Naive thymus-derived CD4-positive, alpha-beta T cell (primary cell): ENCODE results near the gene ZNF248. TPM values are rescaled to one million over a fixed set of nuclear protein-coding genes. Genes with fewer than 3 reads are reported as not detected.
"Not testable (repeated sequence)": the region's sequence is repeated elsewhere in the genome, so short reads cannot be mapped to it uniquely, and the experiment has no call there.

Experiments used
- ATAC-seq: fragments of 150-1000 bp; cut with Tn5 transposase; 2 replicates; pipeline ENCODE4 v1.10.0; 2021; ENCODE audit warnings: mild to moderate bottlenecking, moderate library complexity
- CTCF ChIA-PET: fragments of 350-600 bp; sonication (Branson Sonifier 250); formaldehyde crosslinking; loops from one replicate; lab custom pipeline; 2021; ENCODE audit warnings: antibody characterized with exemption; lab: Charles Lee
- POLR2A ChIA-PET: fragments of 350-600 bp; sonication (Branson Sonifier 250); formaldehyde crosslinking; loops from one replicate; lab custom pipeline; 2021; ENCODE audit warnings: antibody characterized with exemption, inconsistent platforms; lab: Charles Lee
- DNase-seq, 9 donors: peaks; one replicate each; pipeline versions ENCODE4 v3.0.0 to v3.0.0-alpha.2; 2020 to 2022; ENCODE audit warnings: mixed read lengths in 1 of 9
- H3K27ac ChIP-seq: one replicate; pipeline ENCODE4 v1.7.0; 2013; ENCODE audit warnings: mild to moderate bottlenecking, low read depth, low read length, moderate library complexity
- H3K27me3 ChIP-seq, 2 donors: one replicate each; pipeline ENCODE4 v1.7.0; 2013; ENCODE audit warnings: low read length in 2 of 2, mild to moderate bottlenecking in 2 of 2, moderate library complexity in 2 of 2; ENCODE audit not compliant: control insufficient read depth in 2 of 2, insufficient read depth in 2 of 2
- H3K36me3 ChIP-seq, 3 experiments: 1 replicate in 2 of 3; 2 replicates in 1 of 3; pipeline ENCODE4 v1.7.0; 2013; ENCODE audit warnings: low read length in 3 of 3, mild to moderate bottlenecking in 3 of 3, moderate library complexity in 1 of 3; ENCODE audit not compliant: insufficient read depth in 3 of 3, control insufficient read depth in 2 of 3
- H3K4me1 ChIP-seq, 2 donors: one replicate each; pipeline ENCODE4 v1.7.0; 2013; ENCODE audit warnings: low read length in 2 of 2, mild to moderate bottlenecking in 2 of 2, moderate library complexity in 1 of 2; ENCODE audit not compliant: control insufficient read depth in 2 of 2, insufficient read depth in 2 of 2
- H3K4me3 ChIP-seq: 2 replicates; pipeline ENCODE4 v1.7.0; 2013; ENCODE audit warnings: mild to moderate bottlenecking, low read length
- H3K9me3 ChIP-seq, 3 experiments: 1 replicate in 2 of 3; 2 replicates in 1 of 3; pipeline ENCODE4 v1.7.0; 2013; ENCODE audit warnings: low read length in 3 of 3; ENCODE audit not compliant: control insufficient read depth in 2 of 3
- H3K27ac Mint-ChIP-seq, 9 donors: one replicate each; pipeline ENCODE4 v1.8.0; 2020 to 2022; ENCODE audit warnings: mixed read lengths in 9 of 9, mild to moderate bottlenecking in 8 of 9, moderate library complexity in 5 of 9, inconsistent platforms in 2 of 9
- H3K27me3 Mint-ChIP-seq, 5 donors: one replicate each; pipeline ENCODE4 v1.8.0; 2021 to 2022; ENCODE audit warnings: mixed read lengths in 5 of 5, mild to moderate bottlenecking in 1 of 5
- H3K36me3 Mint-ChIP-seq, 5 donors: one replicate each; pipeline ENCODE4 v1.8.0; 2020 to 2022; ENCODE audit warnings: mixed read lengths in 5 of 5, mild to moderate bottlenecking in 3 of 5, inconsistent platforms in 1 of 5
- H3K4me1 Mint-ChIP-seq, 7 donors: one replicate each; pipeline ENCODE4 v1.8.0; 2020 to 2022; ENCODE audit warnings: mixed read lengths in 7 of 7, mild to moderate bottlenecking in 3 of 7, inconsistent platforms in 1 of 7
- H3K4me3 Mint-ChIP-seq, 10 donors: one replicate each; pipeline ENCODE4 v1.8.0; 2020 to 2022; ENCODE audit warnings: mild to moderate bottlenecking in 10 of 10, mixed read lengths in 10 of 10, moderate library complexity in 6 of 10, inconsistent platforms in 2 of 10
- H3K9me3 Mint-ChIP-seq, 11 donors: one replicate each; pipeline ENCODE4 v1.8.0; 2020 to 2022; ENCODE audit warnings: mixed read lengths in 11 of 11, mild to moderate bottlenecking in 4 of 11, inconsistent platforms in 1 of 11, moderate library complexity in 1 of 11
- intact Hi-C, 2 donors: fragments of 100-400 bp; cut with micrococcal nuclease; formaldehyde crosslinking; loops; one replicate each; pipeline ENCODE4 v1.15.1; 2023
- polyA plus RNA-seq, 2 donors: library from polyadenylated mRNA; unstranded; fragments of 300-500 nt; fragmentation: Illumina TruSeq; gene quantifications; one replicate each; pipeline ENCODE4 v1.2.3, GENCODE V29; 2021
- total RNA-seq, 6 experiments: library from RNA in 5 of 6; stranded (reverse) in 5 of 6; gene quantifications; 1 replicate in 5 of 6; 2 replicates in 1 of 6; pipeline ENCODE4 v1.2.3 and lab custom pipeline; 2021 to 2026

ZNF248 gene
- total and polyA plus RNA-seq, 7 experiments from 2014 or later: 4.3 to 26.9 (median 6.8) TPM

DNA sequence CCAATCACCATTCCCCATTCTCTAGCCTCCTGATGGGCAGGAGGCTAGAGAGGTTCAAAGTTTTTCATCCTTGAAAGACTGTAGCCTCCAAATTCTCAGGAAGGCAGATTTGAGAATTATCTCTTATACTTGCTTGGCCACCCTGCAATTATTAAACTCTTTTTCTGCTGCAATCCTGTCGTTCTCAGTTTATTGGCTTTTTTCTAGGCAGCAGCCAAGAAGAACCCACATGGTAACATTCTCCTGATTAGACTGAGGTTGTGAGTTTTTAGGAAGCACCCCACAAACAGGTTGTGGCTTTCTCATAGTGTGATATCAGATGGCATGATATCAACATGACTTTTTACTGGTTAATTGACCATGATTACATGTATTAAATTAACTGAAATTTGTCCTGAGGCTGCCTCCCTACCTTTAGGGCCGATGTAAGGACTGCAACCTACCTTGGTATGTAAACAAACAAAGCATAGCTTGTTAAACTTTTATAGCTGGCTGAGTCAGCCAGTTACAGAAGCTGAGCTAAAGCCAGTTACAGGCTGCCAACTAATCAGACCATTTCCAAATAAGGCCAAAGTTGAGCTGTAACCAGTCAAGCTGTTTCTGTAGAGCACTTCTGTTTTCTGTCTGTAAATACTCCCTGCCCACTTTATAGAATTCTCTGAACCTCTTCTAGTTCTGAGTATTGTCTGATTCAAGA is 3.2 kb upstream of the ZNF248 start:
- Histone ChIP-seq H3K4me1 (peaks cover 9 to 14% of the 10 kb centered on the region in 2 donors), H3K4me3 (no peak overlapping the region), H3K36me3 (no peaks in the 10 kb centered on the region), H3K27ac (no peak overlapping the region), H3K27me3 (no peaks in the 10 kb centered on the region), H3K9me3 (no peaks in the 10 kb centered on the region)
- Mint-ChIP-seq H3K27me3 (peaks cover 0 to 2% (median 0%) of the 10 kb centered on the region in 5 donors), H3K27ac (peak overlapping the region in 1 of 9 donors; percentile 22), H3K4me3 (no peak overlapping the region), H3K4me1 (peaks cover 11 to 26% (median 20%) of the 10 kb centered on the region in 7 donors), H3K36me3 (peaks cover 0 to 4% (median 0%) of the 10 kb centered on the region in 5 donors), H3K9me3 (peaks cover 0 to 15% (median 0%) of the 10 kb centered on the region in 11 donors)
- intact Hi-C loops: no loop called here
- ATAC-seq (no peak), DNase-seq (no peak)
- POLR2A ChIA-PET: interaction anchor here (1.1 kb wide), 1 partner anchor 115 kb away, joined by 3 read pairs; no protein-coding TSS in a partner anchor
- CTCF ChIA-PET: no interaction called here

GRCh38 chr10:37859270-37859669 is 1.9 kb upstream of the ZNF248 start:
- ATAC-seq, H3K27me3 ChIP-seq, H3K36me3 Mint-ChIP-seq, H3K36me3 ChIP-seq, H3K27me3 Mint-ChIP-seq, H3K9me3 ChIP-seq, DNase-seq, CTCF ChIA-PET, H3K27ac ChIP-seq, H3K4me3 ChIP-seq: not testable (repeated sequence)
- Mint-ChIP-seq H3K4me3 (peak overlapping the region in 2 of 10 donors; percentile 96 to 98), H3K9me3 (peaks cover 0 to 12% (median 0%) of the 10 kb centered on the region in 11 donors), H3K4me1 (peaks cover 21 to 39% (median 31%) of the 10 kb centered on the region in 7 donors), H3K27ac (peak overlapping the region in 2 of 9 donors; percentile 75 to 97)
- POLR2A ChIA-PET: interaction anchor here (2.5 kb wide), 1 partner anchor 116 kb away, joined by 12 read pairs; no protein-coding TSS in a partner anchor
- intact Hi-C loops: loop anchor here in 1 of 2 donors (5.0 kb wide), 1 partner anchor 498 kb away; no protein-coding TSS in a partner anchor
- H3K4me1 ChIP-seq: peaks cover 9 to 23% of the 10 kb centered on the region in 2 donors

GRCh38 chr10:37856881-37857286 is 526 bp downstream of the ZNF248 start:
- Mint-ChIP-seq H3K27me3 (peaks cover 0 to 2% (median 0%) of the 10 kb centered on the region in 5 donors), H3K4me3 (peak overlapping the region; percentile 89 to 98 (median 94)), H3K9me3 (peaks cover 0 to 5% (median 0%) of the 10 kb centered on the region in 11 donors), H3K27ac (peak overlapping the region; percentile 86 to 99 (median 98)), H3K36me3 (peaks cover 3 to 26% (median 24%) of the 10 kb centered on the region in 5 donors), H3K4me1 (peaks cover 30 to 58% (median 49%) of the 10 kb centered on the region in 7 donors)
- CTCF ChIA-PET: interaction anchor here (0.5 kb wide), 1 partner anchor 116 kb away, joined by 4 read pairs; no protein-coding TSS in a partner anchor
- no peaks in the 10 kb centered on the region for H3K36me3 ChIP-seq
- H3K9me3 ChIP-seq: no peaks in the 10 kb centered on the region
- H3K27me3 ChIP-seq: no peaks in the 10 kb centered on the region
- ATAC-seq (peak; percentile 1), DNase-seq (peak in 4 of 9 donors; percentile 38 to 44 (median 41))
- POLR2A ChIA-PET: interaction anchor here (0.8 to 1.3 kb wide), 3 partner anchors 119 to 154 kb away, joined by 4 to 5 read pairs (median 4); partner anchors contain the start of genes ZNF25 and ZNF33A
- peak overlapping the region; percentile 93 for H3K4me3 ChIP-seq
- H3K27ac ChIP-seq: peak overlapping the region; percentile 96
- intact Hi-C loops: loop anchor here (1.0 to 5.0 kb wide), 5 partner anchors 119 to 545 kb away; partner anchors contain the start of genes ZNF25 (in 2 of the 2), ZNF33A (in 2 of the 2) and ZNF37A (in 2 of the 2)
- peaks cover 9 to 23% of the 10 kb centered on the region in 2 donors for H3K4me1 ChIP-seq

DNA sequence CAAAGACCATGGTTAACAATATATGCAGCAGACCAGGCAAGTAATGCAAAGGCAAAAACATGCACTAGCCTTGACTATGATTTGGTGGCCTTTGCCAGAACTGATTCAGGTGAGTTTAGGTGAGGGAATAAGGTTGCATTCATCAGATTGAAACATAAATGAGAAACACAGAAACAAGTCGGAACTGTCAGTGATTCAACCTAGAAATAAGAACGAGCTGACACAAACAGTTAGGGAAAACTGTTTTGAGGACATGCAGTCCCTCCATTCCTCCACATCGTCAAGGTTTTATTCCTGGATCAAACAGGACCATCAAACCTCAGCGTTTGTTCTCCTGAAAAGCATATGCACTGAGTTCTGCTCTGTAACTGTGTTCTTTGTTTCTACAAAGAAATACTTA is 1.8 kb downstream of the ZNF248 start:
- no peaks in the 10 kb centered on the region for H3K36me3 ChIP-seq
- Mint-ChIP-seq H3K4me3 (peak overlapping the region; percentile 40 to 98 (median 80)), H3K36me3 (peaks cover 3 to 32% (median 27%) of the 10 kb centered on the region in 5 donors), H3K27ac (peak overlapping the region in 3 of 9 donors; percentile 19 to 92 (median 54)), H3K27me3 (peaks cover 0 to 2% (median 0%) of the 10 kb centered on the region in 5 donors), H3K4me1 (peaks cover 30 to 65% (median 52%) of the 10 kb centered on the region in 7 donors), H3K9me3 (peaks cover 0 to 7% (median 0%) of the 10 kb centered on the region in 11 donors)
- no peak for DNase-seq
- ATAC-seq: no peak
- no peaks in the 10 kb centered on the region for H3K9me3 ChIP-seq
- CTCF ChIA-PET: interaction anchor here (0.7 kb wide), 1 partner anchor 547 kb away, joined by 6 read pairs; no protein-coding TSS in a partner anchor
- no peaks in the 10 kb centered on the region for H3K27me3 ChIP-seq
- H3K27ac ChIP-seq: no peak overlapping the region
- intact Hi-C loops: loop anchor here in 1 of 2 donors (5.0 kb wide), 1 partner anchor 502 kb away; no protein-coding TSS in a partner anchor
- POLR2A ChIA-PET: no interaction called here
- no peak overlapping the region for H3K4me3 ChIP-seq
- peaks cover 9 to 23% of the 10 kb centered on the region in 2 donors for H3K4me1 ChIP-seq

GRCh38 chr10:37854626-37855025 is 2.8 kb downstream of the ZNF248 start:
- H3K4me1 Mint-ChIP-seq: peaks cover 32 to 65% (median 58%) of the 10 kb centered on the region in 7 donors
- Histone ChIP-seq H3K4me1 (peaks cover 9 to 23% of the 10 kb centered on the region in 2 donors), H3K27ac (no peak overlapping the region), H3K9me3 (no peaks in the 10 kb centered on the region), H3K36me3 (no peaks in the 10 kb centered on the region), H3K27me3 (no peaks in the 10 kb centered on the region), H3K4me3 (no peak overlapping the region)
- peaks cover 3 to 38% (median 31%) of the 10 kb centered on the region in 5 donors for H3K36me3 Mint-ChIP-seq
- CTCF ChIA-PET: no interaction called here
- POLR2A ChIA-PET: interaction anchor here (1.0 kb wide), 1 partner anchor 120 kb away, joined by 4 read pairs; no protein-coding TSS in a partner anchor
- intact Hi-C loops: loop anchor here in 1 of 2 donors (5.0 kb wide), 1 partner anchor 503 kb away; no protein-coding TSS in a partner anchor
- ATAC-seq (no peak), DNase-seq (no peak)
- no peak overlapping the region for H3K27ac Mint-ChIP-seq
- H3K27me3 Mint-ChIP-seq: peaks cover 0 to 2% (median 0%) of the 10 kb centered on the region in 5 donors
- peak overlapping the region in 4 of 10 donors; percentile 8 to 94 (median 39) for H3K4me3 Mint-ChIP-seq
- H3K9me3 Mint-ChIP-seq: peaks cover 0 to 4% (median 0%) of the 10 kb centered on the region in 11 donors

DNA sequence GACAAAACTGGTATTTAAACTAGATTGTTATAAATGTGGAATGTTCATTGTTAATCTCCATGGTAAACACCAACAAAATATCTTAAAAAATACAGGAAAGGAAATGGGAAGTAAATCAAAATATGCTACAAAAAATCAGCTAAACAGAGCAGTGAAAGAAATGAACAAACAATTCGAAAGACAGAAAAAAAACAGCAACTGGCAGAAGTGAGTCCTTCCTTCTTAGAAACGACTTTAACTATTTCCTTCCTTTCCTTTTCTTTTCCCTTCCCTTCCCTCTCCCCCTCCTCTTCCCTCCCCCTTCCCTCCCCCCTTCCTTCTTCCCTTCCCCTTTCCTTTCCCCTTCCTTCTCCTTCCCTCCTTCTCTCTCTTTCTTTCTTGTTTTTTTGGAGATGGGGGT is 12.8 kb downstream of the ZNF248 start:
- Mint-ChIP-seq H3K4me1 (peaks cover 0 to 18% (median 10%) of the 10 kb centered on the region in 7 donors), H3K27ac (no peak overlapping the region), H3K36me3 (peaks cover 20 to 83% (median 70%) of the 10 kb centered on the region in 5 donors), H3K9me3 (peaks cover 0 to 52% (median 16%) of the 10 kb centered on the region in 11 donors), H3K4me3 (no peak overlapping the region), H3K27me3 (no peaks in the 10 kb centered on the region)
- no peak for DNase-seq
- H3K27ac ChIP-seq: no peak overlapping the region
- H3K36me3 ChIP-seq: peaks cover 0 to 13% (median 0%) of the 10 kb centered on the region in 3 experiments
- no peaks in the 10 kb centered on the region for H3K27me3 ChIP-seq
- intact Hi-C loops: no loop called here
- H3K4me1 ChIP-seq: no peaks in the 10 kb centered on the region
- ChIA-PET CTCF (no interaction called here), POLR2A (no interaction called here)
- no peaks in the 10 kb centered on the region for H3K9me3 ChIP-seq
- no peak overlapping the region for H3K4me3 ChIP-seq
- no peak for ATAC-seq
